Parietal lobe (tissue), 2 donors: ENCODE data around the gene SMKR1. TPM values are rescaled to one million over a fixed set of nuclear protein-coding genes. Genes with fewer than 3 reads are reported as not detected.

ENCODE experiments used
- small RNA-seq: library from RNA; depleted of rRNA; stranded (forward); fragments of <200 nt; gene quantifications from one replicate; pipeline ENCODE3, GENCODE V24; 2014; ENCODE audit warnings: low replicate concordance
- total RNA-seq: library from RNA; depleted of rRNA; stranded (reverse); fragments of >200 nt; gene quantifications from one replicate; pipeline ENCODE4 v1.2.3, GENCODE V29; 2014

SMKR1 gene
- total RNA-seq: 1.9 TPM

GRCh38 chr7:129501760-129502707 is at the start of gene SMKR1:
Gene SMKR1, plus strand, starts transcription at chr7:129502531. Its CDS starts 294 bp downstream, at chr7:129502825.

Small RNA genes within 50 kb of the gene (small RNA-seq; reads per million reads assigned to genes)
- gene RNU1-72P: not detected
- not detected for gene SNRPGP3

Other genes starting within 250 kb of the SMKR1 start
- gene STRIP2, start 68.1 kb upstream of the SMKR1 start, total RNA-seq: 8.5 TPM
- gene NRF1, start 109.2 kb downstream of the SMKR1 start, total RNA-seq: 42.9 TPM